ENCODE measurements around the gene C1D.

DNA sequence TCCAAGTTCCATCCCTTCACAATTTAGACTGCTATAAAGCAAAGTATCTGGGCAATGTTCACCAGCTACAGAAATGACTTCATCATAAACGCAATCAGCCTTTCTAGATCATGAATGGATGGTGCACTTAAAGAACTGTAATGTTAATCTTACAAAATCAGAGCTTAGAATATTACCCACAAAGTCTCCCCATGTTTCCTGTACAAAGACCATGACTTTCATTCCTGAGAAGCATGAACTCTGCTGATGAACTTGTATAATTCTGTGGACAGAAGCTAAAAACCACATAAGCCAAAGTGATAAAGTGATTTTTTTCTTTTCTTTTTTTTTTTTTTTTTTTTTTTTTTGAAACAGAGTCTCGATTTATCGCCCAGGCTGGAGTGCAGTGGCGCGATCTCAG lies 53.3 kb downstream of the C1D start:
- TF ChIP-seq, protein P1, sequence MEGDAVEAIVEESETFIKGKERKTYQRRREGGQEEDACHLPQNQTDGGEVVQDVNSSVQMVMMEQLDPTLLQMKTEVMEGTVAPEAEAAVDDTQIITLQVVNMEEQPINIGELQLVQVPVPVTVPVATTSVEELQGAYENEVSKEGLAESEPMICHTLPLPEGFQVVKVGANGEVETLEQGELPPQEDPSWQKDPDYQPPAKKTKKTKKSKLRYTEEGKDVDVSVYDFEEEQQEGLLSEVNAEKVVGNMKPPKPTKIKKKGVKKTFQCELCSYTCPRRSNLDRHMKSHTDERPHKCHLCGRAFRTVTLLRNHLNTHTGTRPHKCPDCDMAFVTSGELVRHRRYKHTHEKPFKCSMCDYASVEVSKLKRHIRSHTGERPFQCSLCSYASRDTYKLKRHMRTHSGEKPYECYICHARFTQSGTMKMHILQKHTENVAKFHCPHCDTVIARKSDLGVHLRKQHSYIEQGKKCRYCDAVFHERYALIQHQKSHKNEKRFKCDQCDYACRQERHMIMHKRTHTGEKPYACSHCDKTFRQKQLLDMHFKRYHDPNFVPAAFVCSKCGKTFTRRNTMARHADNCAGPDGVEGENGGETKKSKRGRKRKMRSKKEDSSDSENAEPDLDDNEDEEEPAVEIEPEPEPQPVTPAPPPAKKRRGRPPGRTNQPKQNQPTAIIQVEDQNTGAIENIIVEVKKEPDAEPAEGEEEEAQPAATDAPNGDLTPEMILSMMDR (conservative IDR thresholded peaks at IDR 0.05; ENCODE audit: low read depth in 2 of 2), result no peak
- no peak for TF ChIP-seq EZH2 (IDR thresholded peaks at IDR 0.05; ENCODE audit: low read depth, unreplicated experiment)

Measured in GM23338 (cell line).